Glomerular visceral epithelial cell (primary cell): ENCODE measurements around the gene GLIS1.

Source experiments
- DNase-seq: peaks from one replicate; pipeline ENCODE4 v3.0.0-alpha.2; 2016; ENCODE audit errors: extremely low spot score

The GLIS1 gene

GRCh38 chr1:53678938-53679825 lies 59.8 kb downstream of the GLIS1 start:
- DNase-seq: no peak

- DNase-seq: no peak
Measured at GRCh38 chr1:53678507-53678906, 60.5 kb downstream of the GLIS1 start.

- no peak for DNase-seq
Measured at GRCh38 chr1:53678046-53678445, 60.9 kb downstream of the GLIS1 start.

- no peak for DNase-seq
Measured at GRCh38 chr1:53677486-53677885, 61.5 kb downstream of the GLIS1 start.

GRCh38 chr1:53672785-53673184 lies 66.2 kb downstream of the GLIS1 start:
- no peak for DNase-seq

- no peak for DNase-seq
Measured at GRCh38 chr1:53672243-53672642, 66.7 kb downstream of the GLIS1 start.

GRCh38 chr1:53669621-53670191 lies 69.3 kb downstream of the GLIS1 start:
- DNase-seq: peak; percentile 50

GRCh38 chr1:53666566-53666965 lies 72.4 kb downstream of the GLIS1 start:
- no peak for DNase-seq

GRCh38 chr1:53665996-53666395 lies 73.0 kb downstream of the GLIS1 start:
- no peak for DNase-seq

GRCh38 chr1:53663529-53664300 lies 75.2 kb downstream of the GLIS1 start:
- no peak for DNase-seq

GRCh38 chr1:53662951-53663350 lies 76.0 kb downstream of the GLIS1 start:
- DNase-seq: no peak

- no peak for DNase-seq
Measured at GRCh38 chr1:53662169-53662568, 76.8 kb downstream of the GLIS1 start.

GRCh38 chr1:53661496-53661895 lies 77.5 kb downstream of the GLIS1 start:
- no peak for DNase-seq

- DNase-seq: no peak
Measured at GRCh38 chr1:53660666-53661065, 78.3 kb downstream of the GLIS1 start.

- no peak for DNase-seq
Measured at GRCh38 chr1:53659436-53659835, 79.5 kb downstream of the GLIS1 start.

GRCh38 chr1:53658489-53659230 lies 80.3 kb downstream of the GLIS1 start:
- no peak for DNase-seq

GRCh38 chr1:53657891-53658396 lies 81.0 kb downstream of the GLIS1 start:
- DNase-seq: no peak

- no peak for DNase-seq
Measured at GRCh38 chr1:53657531-53657805, 81.5 kb downstream of the GLIS1 start.

GRCh38 chr1:53656747-53657530 lies 82.0 kb downstream of the GLIS1 start:
- DNase-seq: no peak

- peak; percentile 15 for DNase-seq
Measured at GRCh38 chr1:53655931-53656746, 82.8 kb downstream of the GLIS1 start.
